Left kidney (tissue), 2 donors: ENCODE data around the gene TMEM60. TPM values are rescaled to one million over a fixed set of nuclear protein-coding genes. Genes with fewer than 3 reads are reported as not detected.

Experiments
- DNase-seq: peaks from one replicate; pipeline ENCODE4 v3.0.0-alpha.2; 2013
- polyA plus RNA-seq: library from polyadenylated mRNA; unstranded; fragments of 120-200 nt; gene quantifications from one replicate; pipeline ENCODE4 v1.2.1, GENCODE V29; 2013; ENCODE audit not compliant: insufficient read length

TMEM60 gene
- polyA plus RNA-seq, 1 donor, result 25.7 TPM

DNA sequence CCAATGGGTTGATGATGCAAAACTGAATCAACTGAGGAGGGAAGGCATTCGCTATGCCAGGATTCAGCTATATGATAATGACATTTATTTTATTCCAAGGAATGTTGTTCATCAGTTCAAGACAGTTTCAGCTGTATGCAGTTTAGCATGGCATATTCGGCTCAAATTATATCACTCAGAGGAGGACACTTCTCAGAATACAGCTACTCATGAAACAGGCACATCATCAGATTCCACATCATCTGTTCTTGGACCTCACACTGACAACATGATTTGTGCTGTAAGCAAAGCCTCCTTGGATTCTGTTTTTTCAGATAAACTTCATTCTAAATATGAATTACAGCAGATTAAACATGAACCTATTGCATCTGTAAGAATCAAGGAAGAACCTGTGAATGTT is 19.7 kb downstream of the TMEM60 start:
- no peak for DNase-seq

DNA sequence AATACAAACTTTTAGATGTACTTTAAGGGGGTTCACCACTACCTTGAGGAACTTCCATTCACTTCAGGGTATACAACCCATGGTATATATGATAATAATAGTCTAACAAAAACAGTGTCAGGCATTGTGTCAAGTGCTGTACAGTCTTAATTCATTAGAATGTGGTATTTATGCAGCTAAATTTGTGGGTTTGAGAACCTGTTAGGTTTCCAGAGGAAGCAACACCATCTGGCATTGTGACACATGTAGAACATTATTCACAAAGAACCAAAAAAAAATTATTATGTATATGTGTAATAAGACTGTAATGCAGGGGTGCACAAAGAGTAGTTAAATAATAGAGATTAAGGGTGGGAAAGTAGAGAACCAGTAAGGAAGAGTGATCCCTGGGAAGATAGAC is 26.3 kb downstream of the TMEM60 start:
- DNase-seq, result no peak

- DNase-seq, result no peak
Observed at GRCh38 chr7:77770316-77770715, 27.9 kb downstream of the TMEM60 start.

DNA sequence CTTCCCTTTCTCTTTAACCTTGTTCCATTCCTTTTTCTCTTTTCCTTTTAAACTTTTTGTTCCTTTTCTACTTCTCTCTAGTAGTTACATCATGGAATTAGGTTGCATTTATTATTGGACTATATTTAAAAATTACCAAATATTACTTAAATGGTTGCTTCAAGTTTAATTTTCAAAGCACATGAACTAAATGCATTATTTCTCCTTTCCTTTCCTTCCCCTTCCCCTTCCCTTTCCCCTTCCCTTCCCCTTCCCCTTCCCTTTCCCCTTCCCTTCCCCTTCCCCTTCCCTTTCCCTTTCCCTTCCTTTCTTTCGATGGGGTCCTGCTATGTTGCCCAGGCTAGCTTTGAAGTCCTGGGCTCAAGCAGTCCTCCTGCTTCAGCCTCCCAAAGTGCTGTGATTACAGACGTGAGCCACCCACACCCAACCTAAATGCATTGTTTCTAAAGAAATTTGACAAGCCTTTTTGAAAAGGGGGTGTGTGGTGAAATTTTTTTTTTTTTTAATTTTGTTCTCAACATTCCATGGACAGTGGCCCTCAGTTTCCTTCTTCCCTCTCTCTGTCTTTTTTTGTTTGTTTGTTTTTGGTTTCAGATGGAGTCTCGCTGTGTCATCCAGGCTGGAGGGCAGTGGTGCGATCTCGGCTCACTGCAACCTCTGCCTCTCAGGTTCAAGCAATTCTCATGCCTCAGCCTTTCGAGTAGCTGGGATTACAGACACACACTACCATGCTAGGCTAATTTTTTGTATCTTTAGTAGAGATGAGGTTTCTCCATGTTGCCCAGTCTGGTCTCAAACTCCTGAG is 31.2 kb downstream of the TMEM60 start:
- DNase-seq, result no peak

GRCh38 chr7:77765906-77766800 is 32.1 kb downstream of the TMEM60 start:
- DNase-seq, result no peak

DNA sequence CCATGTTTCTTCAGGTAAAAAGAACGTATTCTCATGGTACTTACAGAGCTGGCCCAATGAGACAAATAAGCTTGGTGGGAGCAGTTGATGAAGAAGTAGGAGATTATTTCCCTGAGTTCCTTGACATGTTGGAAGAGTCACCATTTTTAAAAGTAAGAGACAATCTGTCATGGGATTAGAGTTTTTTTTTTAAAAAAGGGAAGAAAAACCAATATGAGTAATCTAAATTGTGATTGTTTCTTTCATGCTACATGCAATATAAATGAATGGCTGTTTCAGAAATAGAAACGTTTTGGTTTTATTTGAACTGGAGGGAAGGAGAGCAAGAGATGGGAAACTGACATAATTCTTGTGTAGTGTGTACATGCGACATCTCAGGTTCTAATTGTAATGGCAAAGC is 32.8 kb downstream of the TMEM60 start:
- DNase-seq, result no peak

GRCh38 chr7:77760809-77761453 is 37.3 kb downstream of the TMEM60 start:
- no peak for DNase-seq

GRCh38 chr7:77759294-77759889 is 38.8 kb downstream of the TMEM60 start:
- DNase-seq, result peak; percentile 64

DNA sequence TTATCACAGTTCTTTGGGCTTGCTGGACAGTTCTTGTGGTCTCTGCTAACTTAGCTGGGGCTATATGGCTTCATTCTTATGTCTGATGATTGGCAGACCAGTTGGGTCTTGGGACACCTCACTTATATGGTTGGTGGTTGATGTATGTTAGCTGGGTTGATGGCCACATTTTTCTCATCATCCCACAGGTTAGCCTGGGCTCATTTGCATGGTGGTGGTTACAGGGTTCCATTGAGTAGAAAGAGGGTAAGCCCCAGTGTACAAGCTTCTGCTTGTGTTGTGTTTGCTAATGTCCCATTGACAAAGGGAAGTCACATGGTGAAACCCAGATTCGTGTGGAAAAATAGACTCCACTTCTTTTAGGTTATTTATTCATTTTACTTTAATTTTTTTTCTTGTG is 40.6 kb downstream of the TMEM60 start:
- no peak for DNase-seq

DNA sequence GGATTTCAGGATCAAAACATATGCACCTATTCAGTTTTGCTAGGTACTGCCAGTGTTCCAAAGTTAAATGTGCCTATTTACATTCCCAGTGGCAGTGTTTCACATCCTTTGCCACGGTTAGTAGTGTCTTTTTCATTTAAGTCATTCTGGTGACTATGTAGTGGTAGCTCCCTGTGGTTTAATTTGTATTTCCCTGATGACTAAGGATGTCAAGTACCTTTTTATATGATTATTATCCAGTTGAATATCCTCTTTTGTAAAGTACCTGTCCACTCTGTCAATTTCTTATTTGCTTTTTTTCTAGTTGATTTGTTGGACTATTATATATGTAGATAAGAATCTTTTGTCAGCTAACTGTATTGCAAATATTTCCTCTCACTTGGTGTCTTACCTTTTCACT is 45.1 kb downstream of the TMEM60 start:
- no peak for DNase-seq

DNA sequence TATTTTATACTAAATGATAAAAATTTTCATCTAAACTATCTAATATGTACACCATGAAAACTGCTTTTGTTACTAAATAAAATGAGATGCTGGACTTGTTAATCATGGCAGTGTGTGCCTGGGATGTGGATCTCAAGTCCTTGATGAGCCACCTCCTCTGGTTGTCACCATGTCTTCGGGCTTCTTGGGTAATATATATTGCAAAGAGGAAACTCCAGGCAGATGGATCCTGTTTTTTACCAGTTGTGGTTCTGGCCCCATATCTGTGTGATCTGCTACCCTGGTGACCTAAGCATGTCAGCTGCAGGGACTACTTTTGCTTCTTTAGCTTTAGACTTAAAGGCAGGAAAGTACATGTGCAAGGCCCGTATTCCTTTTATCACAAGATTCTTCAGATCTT is 46.2 kb downstream of the TMEM60 start:
- no peak for DNase-seq

DNA sequence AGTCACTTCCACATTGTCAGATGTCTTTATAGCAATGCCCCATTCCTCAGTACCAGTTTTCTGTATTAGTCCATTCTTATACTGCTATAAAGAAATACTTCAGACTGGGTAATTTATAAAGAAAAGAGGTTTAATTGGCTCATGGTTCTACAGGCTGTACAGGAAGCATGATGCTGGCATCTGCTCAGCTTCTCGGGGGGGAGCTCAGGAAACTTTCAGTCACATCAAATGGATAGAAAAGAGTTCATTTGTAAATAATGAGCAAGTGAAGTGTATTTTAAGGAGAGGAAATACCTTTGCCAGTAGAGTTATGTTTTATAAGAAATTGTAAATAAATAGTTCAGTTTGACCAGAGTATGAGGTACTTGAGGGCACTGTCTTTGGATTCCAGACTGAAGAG is 50.5 kb downstream of the TMEM60 start:
- DNase-seq, result no peak

DNA sequence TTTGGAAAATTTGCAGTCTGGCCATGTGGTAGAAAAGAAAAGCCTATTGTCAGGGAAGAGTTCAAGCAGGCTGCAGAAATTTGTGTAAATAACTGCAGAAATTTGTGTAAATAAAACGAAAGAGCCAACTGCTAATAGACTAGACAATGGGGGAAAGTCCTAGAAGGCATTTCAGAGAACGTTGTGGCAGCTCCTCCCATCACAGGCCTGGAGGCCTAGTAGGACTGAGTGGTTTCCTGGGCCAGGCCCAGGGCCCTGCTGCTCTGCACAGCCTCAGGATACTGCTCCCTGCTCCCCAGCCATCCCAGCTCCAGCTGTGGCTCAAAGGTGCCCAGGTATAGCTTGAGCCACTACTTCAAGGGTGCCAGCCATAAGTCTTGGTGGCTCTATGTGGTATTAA is 51.1 kb downstream of the TMEM60 start:
- DNase-seq, result no peak

DNA sequence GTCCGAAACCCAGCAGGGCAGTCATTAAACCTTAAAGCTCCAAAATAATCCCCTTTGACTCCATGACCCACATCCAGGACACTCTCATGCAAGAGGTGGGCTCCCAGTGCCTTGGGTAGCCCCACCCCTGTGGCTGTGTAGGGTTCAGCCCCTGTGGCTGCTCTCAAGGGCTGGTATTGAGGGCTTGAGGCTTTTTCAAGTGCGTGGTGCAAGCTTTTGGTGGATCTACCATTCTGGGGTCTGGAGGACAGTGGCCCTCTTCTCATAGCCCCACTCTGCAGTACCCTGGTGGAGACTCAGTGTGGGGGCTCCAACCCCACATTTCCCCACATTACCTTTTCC is 51.4 kb downstream of the TMEM60 start:
- DNase-seq, result no peak

DNA sequence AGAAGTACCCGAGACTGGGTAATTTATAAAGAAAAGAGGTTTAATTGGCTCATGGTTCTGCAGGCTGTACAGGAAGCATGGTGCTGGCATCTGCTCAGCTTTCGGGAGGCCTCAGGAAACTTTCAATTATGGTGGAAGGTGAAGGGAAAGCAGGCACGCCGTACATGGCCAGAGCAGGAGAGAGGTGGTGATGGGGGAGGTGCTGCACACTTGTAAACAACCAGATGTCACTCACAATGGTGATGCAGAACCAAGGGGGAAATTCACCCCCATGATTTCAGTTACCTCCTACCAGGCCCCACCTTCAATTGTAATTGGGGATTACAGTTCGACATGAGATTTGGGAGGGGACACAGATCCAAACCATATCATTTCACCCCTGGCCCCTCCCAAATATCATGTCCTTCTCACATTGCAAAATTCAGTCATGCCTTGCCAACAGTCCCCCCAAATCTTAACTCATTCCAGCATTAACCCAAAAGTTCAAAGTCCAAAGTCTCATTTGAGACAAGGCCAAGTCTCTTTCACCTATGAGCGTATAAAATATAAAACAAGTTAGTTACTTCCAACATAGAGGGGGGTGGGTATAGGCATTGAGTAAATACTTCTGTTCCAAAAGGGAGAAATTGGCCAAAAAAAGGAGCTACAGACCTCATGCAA is 51.9 kb downstream of the TMEM60 start:
- no peak for DNase-seq

GRCh38 chr7:77745746-77746145 is 52.5 kb downstream of the TMEM60 start:
- no peak for DNase-seq

Other genes starting within 250 kb of the TMEM60 start
- gene RSBN1L, start 102.0 kb downstream of the TMEM60 start, polyA plus RNA-seq, result 37.2 TPM
- gene PHTF2, start 339 bp upstream of the TMEM60 start, polyA plus RNA-seq, result 31.9 TPM